ENCODE data around the gene DNM1. TPM values are rescaled to one million over a fixed set of nuclear protein-coding genes. Genes with fewer than 3 reads are reported as not detected.

The DNM1 gene
- total and polyA plus RNA-seq, 5 experiments from 2014 or later: 0.08 to 1.5 (median 0.67) TPM; not detected in 1

DNA sequence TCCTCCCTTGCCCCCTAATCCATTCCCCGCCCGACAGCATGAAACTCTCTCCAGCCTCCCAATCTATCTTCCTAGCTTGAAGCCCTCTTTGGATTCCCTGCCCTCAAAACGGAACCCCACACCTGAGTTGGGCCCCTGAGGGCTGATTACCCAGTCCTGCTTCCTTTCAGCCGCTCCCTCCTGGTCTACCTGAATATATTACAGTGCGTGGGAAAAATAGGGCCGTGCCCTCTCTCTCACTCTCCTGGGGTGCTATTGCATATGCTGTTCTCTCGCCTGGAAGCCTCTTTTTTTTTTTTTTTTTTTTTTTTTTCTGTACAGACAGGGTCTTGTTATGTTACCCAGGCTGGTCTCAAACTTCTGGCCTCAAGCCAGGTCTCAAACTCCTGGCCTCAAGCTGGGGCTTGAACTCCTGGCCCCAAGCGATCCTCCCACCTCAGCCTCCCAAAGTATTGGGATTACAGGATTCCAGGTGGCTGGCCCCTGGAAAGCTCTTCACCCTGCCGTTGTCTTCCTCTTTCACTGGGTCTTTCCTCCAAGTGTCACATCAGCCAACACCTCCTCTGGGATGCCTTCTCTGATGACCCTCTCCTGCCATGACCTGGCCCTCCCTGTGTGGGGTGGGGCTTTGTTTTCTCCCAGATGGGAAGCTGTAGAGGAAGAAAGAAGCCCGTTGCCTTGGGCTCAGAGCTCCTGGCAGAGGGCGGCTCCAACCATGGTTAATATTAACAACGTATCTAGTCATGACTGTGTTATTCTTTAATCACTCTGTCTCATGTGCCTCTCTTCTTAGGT, 8.2 kb downstream of the DNM1 start:
- no peaks in the 10 kb centered on the region for H3K4me1 Mint-ChIP-seq
- H3K27ac Mint-ChIP-seq: peak overlapping the region in 1 of 10 donors; percentile 15
- H3K4me3 Mint-ChIP-seq: no peak overlapping the region
- H3K36me3 Mint-ChIP-seq: no peaks in the 10 kb centered on the region
- no peaks in the 10 kb centered on the region for H3K9me3 Mint-ChIP-seq
- DNase-seq: no peak
- no peak for ATAC-seq
- H3K27me3 Mint-ChIP-seq: peaks cover 0 to 14% (median 8%) of the 10 kb centered on the region in 5 donors
- POLR2A ChIA-PET: interaction anchor here (0.8 kb wide), 1 partner anchor 74 kb away, joined by 7 read pairs; no protein-coding TSS in a partner anchor

- Mint-ChIP-seq H3K27me3 (peaks cover 0 to 14% (median 7%) of the 10 kb centered on the region in 5 donors), H3K27ac (peak overlapping the region in 1 of 10 donors; percentile 15), H3K4me1 (no peaks in the 10 kb centered on the region), H3K36me3 (no peaks in the 10 kb centered on the region), H3K9me3 (no peaks in the 10 kb centered on the region), H3K4me3 (no peak overlapping the region)
- POLR2A ChIA-PET: no interaction called here
- no peak for ATAC-seq
- DNase-seq: no peak
Measured at GRCh38 chr9:128211981-128212281, 8.8 kb downstream of the DNM1 start.

- no peaks in the 10 kb centered on the region for H3K36me3 Mint-ChIP-seq
- H3K4me3 Mint-ChIP-seq: no peak overlapping the region
- peaks cover 8 to 14% (median 12%) of the 10 kb centered on the region in 4 donors for H3K4me1 Mint-ChIP-seq
Measured at GRCh38 chr9:128213746-128214497, 10.7 kb downstream of the DNM1 start.

DNA sequence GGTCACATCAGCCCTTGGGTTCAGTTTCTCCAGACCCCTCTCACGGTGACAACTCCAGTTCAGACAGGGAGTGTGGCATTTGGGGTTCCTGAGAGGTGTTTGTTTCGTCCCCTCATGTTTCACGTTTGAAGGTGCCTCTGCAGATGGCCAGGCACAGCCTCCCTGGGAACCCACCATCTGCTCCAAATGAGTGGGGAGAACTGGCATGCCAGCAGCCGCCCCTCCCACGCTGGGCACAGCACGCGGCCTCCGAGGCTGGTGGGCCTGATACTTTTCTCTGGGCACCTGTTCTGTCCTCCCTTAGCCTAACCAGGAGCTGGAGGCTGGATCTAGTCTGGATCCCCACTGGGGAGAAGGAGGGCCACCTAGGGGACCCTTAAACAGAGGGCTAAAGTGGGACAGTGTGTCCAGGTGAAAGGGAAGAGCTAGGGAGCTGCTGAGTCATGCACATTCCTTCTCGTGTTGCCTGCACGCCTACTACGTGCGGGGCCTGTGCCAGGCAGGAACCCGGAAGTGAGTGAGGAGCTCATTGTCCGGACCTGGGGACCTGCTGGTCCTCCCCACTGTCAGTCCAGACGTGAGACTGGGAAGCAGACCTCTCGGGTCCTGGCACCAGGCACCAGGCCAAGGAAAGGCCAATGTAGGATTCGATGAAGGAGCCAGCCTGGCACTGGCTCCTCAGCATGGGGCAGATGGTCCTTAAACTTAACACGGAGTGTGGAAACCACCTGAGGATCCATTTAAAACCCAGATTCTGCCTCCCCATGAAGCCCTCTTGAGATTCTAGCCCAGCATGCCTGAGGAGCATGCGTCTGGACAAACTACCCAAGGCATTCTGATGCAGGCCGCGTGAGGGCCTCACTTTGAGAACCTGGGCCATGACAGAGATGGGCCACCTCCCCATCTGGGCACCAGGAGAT, 11.7 kb downstream of the DNM1 start:
- ATAC-seq: no peak
- Mint-ChIP-seq H3K4me3 (no peak overlapping the region), H3K4me1 (peaks cover 10 to 16% (median 14%) of the 10 kb centered on the region in 4 donors), H3K27me3 (peaks cover 0 to 12% (median 3%) of the 10 kb centered on the region in 5 donors), H3K9me3 (no peaks in the 10 kb centered on the region), H3K36me3 (no peaks in the 10 kb centered on the region), H3K27ac (peak overlapping the region in 1 of 10 donors; percentile 27)
- DNase-seq: no peak
- POLR2A ChIA-PET: no interaction called here

More at GRCh38 chr9:128213746-128214497, 10.7 kb downstream of the DNM1 start:
- DNase-seq (no peak), ATAC-seq (no peak)
- no peaks in the 10 kb centered on the region for H3K9me3 Mint-ChIP-seq
- H3K27ac Mint-ChIP-seq: peak overlapping the region in 1 of 10 donors; percentile 27
- H3K27me3 Mint-ChIP-seq: peaks cover 0 to 12% (median 3%) of the 10 kb centered on the region in 5 donors
- POLR2A ChIA-PET: no interaction called here

DNA sequence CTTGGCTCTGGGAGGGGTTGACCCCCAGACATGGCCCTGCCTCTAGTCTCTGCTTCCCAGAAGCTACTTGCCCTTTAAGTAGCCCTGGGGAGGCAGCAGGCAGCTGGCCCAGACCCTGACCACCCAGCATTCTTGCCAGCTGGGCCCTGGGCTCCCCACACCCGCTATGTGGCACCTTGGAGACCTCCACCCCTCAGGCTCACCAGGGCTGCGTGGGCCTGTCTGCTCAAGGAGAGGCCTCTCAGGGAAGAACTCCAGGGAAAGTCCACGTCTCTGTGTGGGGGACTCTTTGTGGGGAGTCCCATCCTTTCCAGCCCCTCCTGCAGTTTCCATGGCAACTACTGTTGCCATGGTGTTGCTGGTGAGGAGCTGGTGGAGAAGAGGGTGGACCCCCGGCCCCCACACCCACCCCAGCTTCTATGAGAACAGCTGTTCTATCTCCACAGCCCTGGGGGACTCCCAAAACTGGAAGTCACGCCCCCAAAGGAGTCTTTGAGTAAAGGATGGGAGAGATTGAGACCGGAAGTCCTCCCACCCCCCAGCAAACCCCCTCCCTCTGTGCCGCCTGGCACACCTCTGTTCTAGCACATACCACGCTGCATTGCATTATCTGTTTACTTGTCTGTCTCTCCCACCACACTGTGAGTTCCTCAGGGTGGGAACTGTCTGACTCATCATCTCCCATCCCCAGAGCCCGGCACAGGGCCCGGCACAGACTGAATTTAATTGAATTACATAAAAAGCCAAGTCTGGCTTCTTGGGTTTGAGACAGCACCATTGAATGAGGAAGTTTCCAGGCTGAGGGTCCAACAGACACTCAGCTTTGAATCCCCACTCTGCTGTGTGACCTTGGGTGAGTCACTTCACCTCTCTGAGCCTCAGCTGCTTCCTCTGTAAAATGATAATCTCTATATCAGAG, 12.6 kb downstream of the DNM1 start:
- no peak overlapping the region for H3K27ac Mint-ChIP-seq
- peaks cover 10 to 16% (median 14%) of the 10 kb centered on the region in 4 donors for H3K4me1 Mint-ChIP-seq
- POLR2A ChIA-PET: no interaction called here

GRCh38 chr9:128216781-128217553, 13.8 kb downstream of the DNM1 start:
- DNase-seq (no peak), ATAC-seq (no peak)
- Mint-ChIP-seq H3K27ac (peak overlapping the region in 2 of 10 donors; percentile 47 to 72), H3K4me3 (peak overlapping the region in 1 of 10 donors; percentile 29), H3K27me3 (peaks cover 0 to 8% (median 3%) of the 10 kb centered on the region in 5 donors), H3K4me1 (peaks cover 10 to 16% (median 14%) of the 10 kb centered on the region in 4 donors), H3K36me3 (no peaks in the 10 kb centered on the region), H3K9me3 (no peaks in the 10 kb centered on the region)
- POLR2A ChIA-PET: interaction anchor here (0.7 to 2.0 kb wide), 5 partner anchors 10 to 33 kb away, joined by 3 to 9 read pairs (median 3); no protein-coding TSS in a partner anchor

More for the DNA sequence above, 12.6 kb downstream of the DNM1 start:
- H3K27me3 Mint-ChIP-seq: peaks cover 0 to 12% (median 3%) of the 10 kb centered on the region in 5 donors
- DNase-seq (no peak), ATAC-seq (no peak)
- H3K4me3 Mint-ChIP-seq: no peak overlapping the region
- no peaks in the 10 kb centered on the region for H3K36me3 Mint-ChIP-seq
- no peaks in the 10 kb centered on the region for H3K9me3 Mint-ChIP-seq

DNA sequence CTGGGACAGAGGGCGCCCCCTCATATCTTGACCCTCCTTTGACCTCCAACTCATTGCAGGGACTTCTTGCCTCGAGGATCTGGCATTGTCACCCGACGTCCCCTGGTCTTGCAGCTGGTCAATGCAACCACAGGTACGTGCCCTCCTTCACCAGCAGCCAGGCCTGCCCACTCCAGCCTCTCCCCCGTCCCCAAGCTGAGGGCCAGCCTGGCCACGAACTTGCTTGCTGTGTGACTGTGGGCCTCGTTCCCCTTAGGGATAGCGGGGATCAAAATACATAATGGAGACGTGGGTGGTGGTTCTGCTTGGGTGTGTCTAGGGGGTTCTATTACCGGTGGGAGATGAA, 15.0 kb downstream of the DNM1 start:
- Mint-ChIP-seq H3K4me3 (peak overlapping the region; percentile 81 to 94 (median 86)), H3K27ac (peak overlapping the region; percentile 44 to 87 (median 75)), H3K36me3 (no peaks in the 10 kb centered on the region), H3K4me1 (peaks cover 10 to 16% (median 14%) of the 10 kb centered on the region in 4 donors), H3K27me3 (peaks cover 0 to 3% (median 0%) of the 10 kb centered on the region in 5 donors), H3K9me3 (no peaks in the 10 kb centered on the region)
- POLR2A ChIA-PET: interaction anchor here (0.9 to 2.0 kb wide), 4 partner anchors 23 to 768 kb away, joined by 3 to 9 read pairs (median 3); no protein-coding TSS in a partner anchor
- DNase-seq (no peak), ATAC-seq (no peak)

GRCh38 chr9:128218518-128219389, 15.6 kb downstream of the DNM1 start:
- peaks cover 0 to 3% (median 0%) of the 10 kb centered on the region in 5 donors for H3K27me3 Mint-ChIP-seq
- ATAC-seq (peak; percentile 95 to 96), DNase-seq (peak; percentile 79 to 95 (median 89))
- POLR2A ChIA-PET: interaction anchor here (0.9 to 2.0 kb wide), 2 partner anchors 31 to 768 kb away, joined by 3 to 9 read pairs; no protein-coding TSS in a partner anchor
- H3K36me3 Mint-ChIP-seq: no peaks in the 10 kb centered on the region
- H3K27ac Mint-ChIP-seq: peak overlapping the region; percentile 44 to 87 (median 75)
- H3K4me1 Mint-ChIP-seq: peaks cover 10 to 16% (median 14%) of the 10 kb centered on the region in 4 donors
- peak overlapping the region; percentile 81 to 94 (median 86) for H3K4me3 Mint-ChIP-seq
- no peaks in the 10 kb centered on the region for H3K9me3 Mint-ChIP-seq

GRCh38 chr9:128219831-128220230, 16.7 kb downstream of the DNM1 start:
- ATAC-seq: no peak
- no peak for DNase-seq
- Mint-ChIP-seq H3K9me3 (no peaks in the 10 kb centered on the region), H3K27me3 (no peaks in the 10 kb centered on the region), H3K4me1 (peaks cover 10 to 16% (median 14%) of the 10 kb centered on the region in 4 donors), H3K4me3 (peak overlapping the region in 2 of 10 donors; percentile 16 to 37), H3K36me3 (no peaks in the 10 kb centered on the region), H3K27ac (peak overlapping the region in 2 of 10 donors; percentile 24 to 74)
- POLR2A ChIA-PET: no interaction called here

DNA sequence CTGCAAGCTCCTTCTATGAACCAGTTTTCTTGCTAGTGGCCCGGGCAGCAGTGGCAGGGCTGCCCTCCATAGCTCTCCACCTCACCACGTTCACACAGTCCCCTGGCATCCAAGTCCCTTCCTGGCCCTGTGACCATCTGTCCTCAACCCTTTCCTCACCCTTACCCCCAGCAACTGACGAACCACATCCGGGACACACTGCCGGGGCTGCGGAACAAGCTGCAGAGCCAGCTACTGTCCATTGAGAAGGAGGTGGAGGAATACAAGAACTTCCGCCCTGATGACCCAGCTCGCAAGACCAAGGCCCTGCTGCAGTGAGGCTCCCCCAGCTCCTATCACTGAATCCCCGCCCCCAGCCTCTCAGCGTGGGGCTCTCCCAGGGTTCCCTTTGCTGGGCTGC, 18.8 kb downstream of the DNM1 start:
- Mint-ChIP-seq H3K4me1 (peaks cover 10 to 16% (median 14%) of the 10 kb centered on the region in 4 donors), H3K4me3 (no peak overlapping the region), H3K27ac (no peak overlapping the region), H3K27me3 (peaks cover 0 to 3% (median 0%) of the 10 kb centered on the region in 5 donors), H3K9me3 (no peaks in the 10 kb centered on the region), H3K36me3 (no peaks in the 10 kb centered on the region)
- POLR2A ChIA-PET: no interaction called here
- ATAC-seq: no peak
- DNase-seq: no peak
